Nephron progenitor cell (in vitro differentiated cells): ENCODE data around the gene NXPH3.

Source experiments
- DNase-seq: peaks from one replicate; pipeline ENCODE4 v3.0.0; 2021
- H3K27ac Mint-ChIP-seq: 2 replicates; pipeline ENCODE4 v1.8.0; 2021; ENCODE audit warnings: mild to moderate bottlenecking, moderate library complexity, mixed read lengths
- H3K27me3 Mint-ChIP-seq: 2 replicates; pipeline ENCODE4 v1.8.0; 2021; ENCODE audit warnings: mild to moderate bottlenecking, low read depth, mixed read lengths; ENCODE audit not compliant: poor library complexity
- H3K36me3 Mint-ChIP-seq: 2 replicates; pipeline ENCODE4 v1.8.0; 2021; ENCODE audit warnings: low read depth, mixed read lengths
- H3K4me1 Mint-ChIP-seq: 2 replicates; pipeline ENCODE4 v1.8.0; 2021; ENCODE audit warnings: mixed read lengths
- H3K4me3 Mint-ChIP-seq: 2 replicates; pipeline ENCODE4 v1.8.0; 2021; ENCODE audit warnings: mild to moderate bottlenecking, moderate library complexity, mixed read lengths
- H3K9me3 Mint-ChIP-seq: 2 replicates; pipeline ENCODE4 v1.8.0; 2021; ENCODE audit warnings: mild to moderate bottlenecking, moderate library complexity, mixed read lengths
- TF ChIP-seq, protein P1 (sequence below): fragments of 200-600 bp; sonication (generic); IDR thresholded peaks from 2 replicates; pipeline ENCODE4 v1.5.0; 2021; ENCODE audit warnings: antibody characterized with exemption

NXPH3 gene

DNA sequence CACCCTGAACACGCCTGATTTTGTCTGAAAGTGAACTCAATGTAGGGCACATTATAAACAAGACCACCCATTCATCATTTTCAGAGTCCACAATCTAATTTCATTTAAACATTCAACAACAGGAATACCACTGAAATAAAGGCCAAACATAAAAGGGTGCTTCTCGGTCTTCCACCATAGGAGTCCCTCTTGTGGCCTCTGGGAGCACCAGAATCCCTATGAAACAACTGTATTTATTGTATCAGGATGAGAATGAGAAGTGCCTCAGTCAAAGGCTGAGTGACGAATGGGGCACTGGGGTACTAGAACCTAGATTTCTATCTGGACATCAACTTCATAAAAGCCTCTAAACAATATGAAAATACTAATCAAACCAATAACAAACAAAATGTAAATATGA lies 40.4 kb downstream of the NXPH3 start:
- Mint-ChIP-seq H3K36me3 (peaks cover 42% of the 10 kb centered on the region), H3K4me3 (no peak overlapping the region), H3K27me3 (no peaks in the 10 kb centered on the region), H3K4me1 (peaks cover 13% of the 10 kb centered on the region), H3K9me3 (no peaks in the 10 kb centered on the region), H3K27ac (no peak overlapping the region)
- no peak for DNase-seq
- TF ChIP-seq, protein P1, sequence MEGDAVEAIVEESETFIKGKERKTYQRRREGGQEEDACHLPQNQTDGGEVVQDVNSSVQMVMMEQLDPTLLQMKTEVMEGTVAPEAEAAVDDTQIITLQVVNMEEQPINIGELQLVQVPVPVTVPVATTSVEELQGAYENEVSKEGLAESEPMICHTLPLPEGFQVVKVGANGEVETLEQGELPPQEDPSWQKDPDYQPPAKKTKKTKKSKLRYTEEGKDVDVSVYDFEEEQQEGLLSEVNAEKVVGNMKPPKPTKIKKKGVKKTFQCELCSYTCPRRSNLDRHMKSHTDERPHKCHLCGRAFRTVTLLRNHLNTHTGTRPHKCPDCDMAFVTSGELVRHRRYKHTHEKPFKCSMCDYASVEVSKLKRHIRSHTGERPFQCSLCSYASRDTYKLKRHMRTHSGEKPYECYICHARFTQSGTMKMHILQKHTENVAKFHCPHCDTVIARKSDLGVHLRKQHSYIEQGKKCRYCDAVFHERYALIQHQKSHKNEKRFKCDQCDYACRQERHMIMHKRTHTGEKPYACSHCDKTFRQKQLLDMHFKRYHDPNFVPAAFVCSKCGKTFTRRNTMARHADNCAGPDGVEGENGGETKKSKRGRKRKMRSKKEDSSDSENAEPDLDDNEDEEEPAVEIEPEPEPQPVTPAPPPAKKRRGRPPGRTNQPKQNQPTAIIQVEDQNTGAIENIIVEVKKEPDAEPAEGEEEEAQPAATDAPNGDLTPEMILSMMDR, result no peak

- no peaks in the 10 kb centered on the region for H3K9me3 Mint-ChIP-seq
- H3K27me3 Mint-ChIP-seq, result no peaks in the 10 kb centered on the region
- H3K4me3 Mint-ChIP-seq, result no peak overlapping the region
- peak overlapping the region; percentile 43 for H3K27ac Mint-ChIP-seq
- TF ChIP-seq, protein P1, result no peak
- peaks cover 13% of the 10 kb centered on the region for H3K4me1 Mint-ChIP-seq
- DNase-seq, result no peak
- peaks cover 44% of the 10 kb centered on the region for H3K36me3 Mint-ChIP-seq
Observed at GRCh38 chr17:49616601-49617131, 41.0 kb downstream of the NXPH3 start.

- no peak for DNase-seq
- H3K9me3 Mint-ChIP-seq, result no peaks in the 10 kb centered on the region
Observed at GRCh38 chr17:49618028-49618611, 42.4 kb downstream of the NXPH3 start.

GRCh38 chr17:49621420-49621819 lies 45.7 kb downstream of the NXPH3 start:
- H3K36me3 Mint-ChIP-seq, result peaks cover 56% of the 10 kb centered on the region
- H3K4me3 Mint-ChIP-seq, result no peak overlapping the region
- TF ChIP-seq, protein P1, result no peak
- H3K27me3 Mint-ChIP-seq, result no peaks in the 10 kb centered on the region
- H3K27ac Mint-ChIP-seq, result no peak overlapping the region
- peaks cover 4% of the 10 kb centered on the region for H3K4me1 Mint-ChIP-seq
- H3K9me3 Mint-ChIP-seq, result no peaks in the 10 kb centered on the region
- DNase-seq, result no peak

More at GRCh38 chr17:49618028-49618611, 42.4 kb downstream of the NXPH3 start:
- TF ChIP-seq, protein P1, result no peak
- Mint-ChIP-seq H3K4me3 (no peak overlapping the region), H3K36me3 (peaks cover 54% of the 10 kb centered on the region), H3K27me3 (no peaks in the 10 kb centered on the region), H3K4me1 (peaks cover 7% of the 10 kb centered on the region), H3K27ac (peak overlapping the region; percentile 77)

- DNase-seq, result no peak
- H3K27ac Mint-ChIP-seq, result peak overlapping the region; percentile 88
- TF ChIP-seq, protein P1, result no peak
- H3K4me3 Mint-ChIP-seq, result no peak overlapping the region
- no peaks in the 10 kb centered on the region for H3K27me3 Mint-ChIP-seq
- H3K36me3 Mint-ChIP-seq, result peaks cover 50% of the 10 kb centered on the region
- no peaks in the 10 kb centered on the region for H3K9me3 Mint-ChIP-seq
- H3K4me1 Mint-ChIP-seq, result peaks cover 4% of the 10 kb centered on the region
Observed at GRCh38 chr17:49621946-49622529, 46.4 kb downstream of the NXPH3 start.

DNA sequence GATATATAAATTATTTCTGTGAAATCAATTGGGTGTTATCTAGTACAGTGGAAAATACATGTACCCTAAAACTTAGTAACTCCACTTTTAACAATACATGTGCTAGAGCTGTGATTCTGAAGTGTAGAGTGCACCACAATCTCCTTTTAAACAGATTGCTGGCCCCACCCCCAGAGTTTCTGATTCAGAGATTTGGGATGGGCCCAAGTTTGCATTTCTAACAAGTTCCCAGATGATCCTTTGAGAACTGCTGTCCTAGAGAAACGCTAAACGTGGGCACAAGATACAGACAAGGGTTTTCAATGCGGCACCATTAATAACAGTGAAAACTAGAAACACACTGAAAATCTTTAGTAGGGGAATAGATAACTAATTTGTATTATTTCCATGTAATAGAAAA lies 49.2 kb downstream of the NXPH3 start:
- no peaks in the 10 kb centered on the region for H3K9me3 Mint-ChIP-seq
- H3K4me1 Mint-ChIP-seq, result peaks cover 4% of the 10 kb centered on the region
- H3K36me3 Mint-ChIP-seq, result peaks cover 35% of the 10 kb centered on the region
- TF ChIP-seq, protein P1, result no peak
- no peak for DNase-seq
- H3K27ac Mint-ChIP-seq, result no peak overlapping the region
- no peak overlapping the region for H3K4me3 Mint-ChIP-seq
- H3K27me3 Mint-ChIP-seq, result no peaks in the 10 kb centered on the region
